Trophoblast cell (in vitro differentiated cells and primary cell): Measurements from ENCODE around the gene BPIFA2.

ENCODE experiments used
- DNase-seq, 2 donors: peaks; one replicate each; pipeline ENCODE4 v3.0.0-alpha.2; 2016
- H2AFZ ChIP-seq: 2 replicates; pipeline ENCODE4 v1.6.1; 2013; ENCODE audit warnings: low read length, moderate library complexity, mild to moderate bottlenecking; ENCODE audit not compliant: insufficient read depth, poor library complexity
- H2AK5ac ChIP-seq: 2 replicates; pipeline ENCODE4 v1.6.1; 2013; ENCODE audit warnings: mild to moderate bottlenecking, low read length
- H2BK120ac ChIP-seq: 2 replicates; pipeline ENCODE4 v1.6.1; 2013; ENCODE audit warnings: low read length, mild to moderate bottlenecking, moderate library complexity; ENCODE audit not compliant: insufficient read depth, poor library complexity
- H2BK12ac ChIP-seq: 2 replicates; pipeline ENCODE4 v1.6.1; 2013; ENCODE audit warnings: mild to moderate bottlenecking, low read length, moderate library complexity
- H2BK5ac ChIP-seq: 2 replicates; pipeline ENCODE4 v1.6.1; 2013; ENCODE audit warnings: low read length, low read depth, moderate library complexity, mild to moderate bottlenecking; ENCODE audit not compliant: poor library complexity
- H3K14ac ChIP-seq: 2 replicates; pipeline ENCODE4 v1.6.1; 2013; ENCODE audit warnings: mild to moderate bottlenecking, low read length
- H3K18ac ChIP-seq: 2 replicates; pipeline ENCODE4 v1.6.1; 2013; ENCODE audit warnings: mild to moderate bottlenecking, low read length
- H3K23ac ChIP-seq: 2 replicates; pipeline ENCODE4 v1.6.1; 2013; ENCODE audit warnings: low read length
- H3K27ac ChIP-seq: 2 replicates; pipeline ENCODE4 v1.5.1; 2013; ENCODE audit warnings: low read depth, mild to moderate bottlenecking, inconsistent platforms, low read length, moderate library complexity
- H3K27me3 ChIP-seq: 2 replicates; pipeline ENCODE4 v1.6.1; 2013; ENCODE audit warnings: inconsistent platforms, mild to moderate bottlenecking, low read length, moderate library complexity; ENCODE audit not compliant: insufficient read depth
- H3K36me3 ChIP-seq, 2 experiments: 1 replicate in 1 of 2; 2 replicates in 1 of 2; pipeline ENCODE4 v1.6.1; 2013; ENCODE audit warnings: low read length in 2 of 2, mild to moderate bottlenecking in 2 of 2, moderate library complexity in 1 of 2; ENCODE audit not compliant: insufficient read depth in 2 of 2, control insufficient read depth in 1 of 2
- H3K4ac ChIP-seq: 2 replicates; pipeline ENCODE4 v1.6.1; 2013; ENCODE audit warnings: low read depth, mild to moderate bottlenecking, low read length, moderate library complexity
- H3K4me1 ChIP-seq, 2 experiments: 1 replicate in 1 of 2; 2 replicates in 1 of 2; pipeline ENCODE4 v1.6.1; 2013; ENCODE audit warnings: low read length in 2 of 2, mild to moderate bottlenecking in 2 of 2, moderate library complexity in 1 of 2; ENCODE audit not compliant: insufficient read depth in 2 of 2, control insufficient read depth in 1 of 2
- H3K4me2 ChIP-seq: 2 replicates; pipeline ENCODE4 v1.6.1; 2013; ENCODE audit warnings: inconsistent platforms, mild to moderate bottlenecking, low read length, moderate library complexity
- H3K4me3 ChIP-seq: 2 replicates; pipeline ENCODE4 v1.5.1; 2013; ENCODE audit warnings: mild to moderate bottlenecking, low read depth, low read length, inconsistent platforms
- H3K79me1 ChIP-seq: one replicate; pipeline ENCODE4 v1.6.1; 2013; ENCODE audit warnings: low read length
- H3K79me2 ChIP-seq: 2 replicates; pipeline ENCODE4 v1.6.1; 2013; ENCODE audit warnings: low read length, mild to moderate bottlenecking; ENCODE audit not compliant: control insufficient read depth, insufficient read depth, poor library complexity
- H3K9ac ChIP-seq: 2 replicates; pipeline ENCODE4 v1.6.1; 2013; ENCODE audit warnings: mild to moderate bottlenecking, low read length
- H3K9me3 ChIP-seq: 2 replicates; pipeline ENCODE4 v1.6.1; 2013; ENCODE audit warnings: low read depth, mild to moderate bottlenecking, control low read depth, inconsistent platforms, low read length; ENCODE audit not compliant: insufficient read depth
- H4K12ac ChIP-seq: 2 replicates; pipeline ENCODE4 v1.6.1; 2013; ENCODE audit warnings: low read depth, mild to moderate bottlenecking, low read length, moderate library complexity
- H4K8ac ChIP-seq: 2 replicates; pipeline ENCODE4 v1.6.1; 2013; ENCODE audit warnings: low read depth, mild to moderate bottlenecking, low read length, moderate library complexity
- H4K91ac ChIP-seq: one replicate; pipeline ENCODE4 v1.6.1; 2013; ENCODE audit warnings: low read depth, mild to moderate bottlenecking, low read length, moderate library complexity
- WGBS: extraction: QIAGEN DNeasy Blood & Tissue Kit; methylation state at CpG from one replicate; pipeline ENCODE4 v1.1.7; 2013; ENCODE audit warnings: missing lambda C conversion rate; ENCODE audit not compliant: insufficient read length, insufficient coverage; ENCODE audit errors: extremely low coverage; 5-methylcytosine and 5-hydroxymethylcytosine counted together

Gene BPIFA2

DNA sequence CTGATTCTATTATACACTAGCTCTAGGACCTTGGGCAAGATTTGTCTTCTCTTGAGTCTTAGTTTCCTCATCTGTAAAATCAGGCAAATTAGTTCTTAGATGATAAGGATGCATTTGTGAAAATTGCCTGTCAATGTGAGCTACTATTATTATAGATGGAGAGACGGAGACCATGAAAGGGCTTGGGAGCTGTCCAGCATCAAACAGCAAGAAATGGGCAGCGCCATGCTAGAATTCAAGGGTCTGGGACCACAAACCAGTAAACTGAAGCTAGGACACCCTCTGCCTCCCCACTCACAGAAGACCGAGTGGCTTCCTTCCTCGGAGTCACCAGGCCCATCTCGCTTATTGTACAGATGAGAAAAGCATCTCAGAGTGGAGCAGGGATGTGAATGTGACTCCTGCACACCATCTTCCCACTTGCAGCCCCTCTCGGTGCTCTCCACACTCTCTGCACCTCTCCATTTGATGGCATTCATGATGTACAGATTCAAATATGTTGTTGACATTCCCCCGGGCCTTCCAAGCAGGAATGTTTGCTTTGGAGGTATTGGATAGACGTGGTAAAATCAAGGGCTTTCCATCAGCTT, 25.0 kb downstream of the BPIFA2 start:
- no peak overlapping the region for H3K27ac ChIP-seq
- no peaks in the 10 kb centered on the region for H3K4me1 ChIP-seq
- no peaks in the 10 kb centered on the region for H3K79me2 ChIP-seq
- no peaks in the 10 kb centered on the region for H3K79me1 ChIP-seq
- H3K23ac ChIP-seq = no peak overlapping the region
- DNase-seq = peak in 1 of 2 donors; percentile 18
- H3K9me3 ChIP-seq = no peaks in the 10 kb centered on the region
- no peak overlapping the region for H3K4ac ChIP-seq
- H2AFZ ChIP-seq = no peak overlapping the region
- H4K91ac ChIP-seq = no peak overlapping the region
- H3K9ac ChIP-seq = no peak overlapping the region
- H4K8ac ChIP-seq = no peak overlapping the region
- H4K12ac ChIP-seq = no peak overlapping the region
- no CpG with 5 or more reads among the region's 8 CpGs for WGBS
- H2BK5ac ChIP-seq = no peak overlapping the region
- H3K4me2 ChIP-seq = no peak overlapping the region
- H3K14ac ChIP-seq = no peak overlapping the region
- no peaks in the 10 kb centered on the region for H3K36me3 ChIP-seq
- H3K4me3 ChIP-seq = no peak overlapping the region
- H2BK120ac ChIP-seq = no peak overlapping the region
- H2BK12ac ChIP-seq = no peak overlapping the region
- H3K27me3 ChIP-seq = no peaks in the 10 kb centered on the region
- no peak overlapping the region for H3K18ac ChIP-seq
- H2AK5ac ChIP-seq = no peak overlapping the region

DNA sequence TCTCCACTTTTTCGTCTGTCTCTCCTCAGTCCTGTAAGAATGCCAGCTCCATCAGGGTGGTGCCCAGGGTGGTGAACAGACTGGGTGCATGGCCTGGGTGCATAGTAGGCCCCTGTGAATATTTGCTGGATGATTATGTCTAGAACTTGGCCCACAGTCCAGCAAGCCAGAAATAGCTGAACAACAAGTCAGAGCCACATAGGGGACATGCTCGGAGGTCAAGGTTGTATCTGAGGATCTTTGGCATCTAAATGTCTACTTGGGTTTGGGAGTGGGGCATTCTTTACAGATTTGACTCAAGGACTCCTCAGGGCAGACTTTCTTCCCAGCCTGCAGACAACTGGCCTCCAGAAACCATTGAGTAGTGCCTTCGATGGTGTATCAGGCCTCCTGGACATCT, 31.1 kb downstream of the BPIFA2 start:
- Histone ChIP-seq H3K4ac (no peak overlapping the region), H3K27ac (no peak overlapping the region), H3K4me1 (no peaks in the 10 kb centered on the region), H3K36me3 (no peaks in the 10 kb centered on the region), H4K8ac (no peak overlapping the region), H3K14ac (no peak overlapping the region), H3K18ac (no peak overlapping the region), H4K12ac (no peak overlapping the region), H3K9me3 (no peaks in the 10 kb centered on the region), H3K23ac (no peak overlapping the region), H3K4me3 (no peak overlapping the region), H4K91ac (no peak overlapping the region), H2AFZ (no peak overlapping the region), H3K79me2 (no peaks in the 10 kb centered on the region), H2BK120ac (no peak overlapping the region), H2BK5ac (no peak overlapping the region), H2BK12ac (no peak overlapping the region), H3K4me2 (no peak overlapping the region), H2AK5ac (no peak overlapping the region), H3K79me1 (no peaks in the 10 kb centered on the region), H3K9ac (no peak overlapping the region), H3K27me3 (no peaks in the 10 kb centered on the region)
- no CpG with 5 or more reads among the region's 3 CpGs for whole genome bisulfite sequencing
- DNase-seq = peak; percentile 87 to 93

DNA sequence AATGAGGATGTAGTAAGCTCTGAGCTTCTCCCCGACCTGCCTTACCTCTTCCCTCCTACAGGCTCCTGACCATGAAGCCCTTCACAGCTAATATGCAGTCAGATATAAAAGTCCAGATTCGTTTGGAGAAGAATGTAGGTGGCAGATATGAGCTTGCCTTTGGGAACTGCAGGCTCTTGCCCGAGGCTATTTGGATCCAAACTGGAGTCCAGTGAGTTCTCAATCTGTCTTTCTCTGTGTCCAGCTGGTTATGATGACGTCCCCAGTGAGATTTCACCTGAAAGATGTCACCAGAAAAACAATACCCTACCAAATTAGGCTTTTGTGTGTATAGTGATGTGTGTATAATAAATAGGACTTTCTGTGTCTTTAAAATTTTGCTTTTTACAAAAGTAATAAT, 34.5 kb downstream of the BPIFA2 start:
- WGBS = no CpG with 5 or more reads among the region's 4 CpGs
- H2BK120ac ChIP-seq = no peak overlapping the region

DNA sequence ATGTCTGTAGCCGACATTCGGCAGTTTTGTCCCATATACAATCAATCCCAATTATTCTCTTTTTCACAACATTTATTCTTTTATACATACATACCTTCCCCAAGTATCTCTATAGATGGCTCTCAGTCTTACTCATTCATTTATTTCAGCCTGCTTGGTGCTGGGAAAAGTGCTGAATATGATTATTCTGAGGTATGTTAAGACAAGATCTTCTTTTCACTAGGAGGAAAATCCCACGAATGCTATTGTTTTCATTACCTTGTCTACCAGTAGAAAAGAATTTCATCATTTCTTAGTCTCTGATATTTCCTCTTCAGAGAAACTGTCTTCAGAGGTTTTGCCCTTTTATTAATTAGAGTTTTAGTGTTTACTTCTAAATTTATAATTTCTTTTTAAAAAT, 35.5 kb downstream of the BPIFA2 start:
- Histone ChIP-seq H3K14ac (no peak overlapping the region), H3K4me2 (no peak overlapping the region), H2BK120ac (no peak overlapping the region), H2BK5ac (no peak overlapping the region), H3K27ac (no peak overlapping the region), H3K9ac (no peak overlapping the region), H3K27me3 (no peaks in the 10 kb centered on the region), H3K18ac (no peak overlapping the region), H4K91ac (no peak overlapping the region), H4K8ac (no peak overlapping the region), H3K79me2 (no peaks in the 10 kb centered on the region), H3K4me1 (no peaks in the 10 kb centered on the region), H3K4ac (no peak overlapping the region), H3K23ac (no peak overlapping the region), H3K36me3 (no peaks in the 10 kb centered on the region), H2AFZ (no peak overlapping the region), H3K9me3 (no peaks in the 10 kb centered on the region), H3K4me3 (no peak overlapping the region), H2BK12ac (no peak overlapping the region), H2AK5ac (no peak overlapping the region), H4K12ac (no peak overlapping the region), H3K79me1 (no peaks in the 10 kb centered on the region)
- 100% methylated on average over 1 of the region's 3 CpGs for WGBS
- peak; percentile 44 to 82 for DNase-seq

More for the DNA sequence above, 34.5 kb downstream of the BPIFA2 start:
- Histone ChIP-seq H3K9ac (no peak overlapping the region), H3K23ac (no peak overlapping the region), H3K4me2 (no peak overlapping the region), H4K12ac (no peak overlapping the region), H2AFZ (no peak overlapping the region), H3K27me3 (no peaks in the 10 kb centered on the region), H2BK12ac (no peak overlapping the region), H3K4me1 (no peaks in the 10 kb centered on the region), H4K8ac (no peak overlapping the region), H3K79me2 (no peaks in the 10 kb centered on the region), H3K79me1 (no peaks in the 10 kb centered on the region), H3K18ac (no peak overlapping the region), H3K27ac (no peak overlapping the region), H3K4me3 (no peak overlapping the region), H3K36me3 (no peaks in the 10 kb centered on the region), H3K4ac (no peak overlapping the region), H3K14ac (no peak overlapping the region), H4K91ac (no peak overlapping the region), H3K9me3 (no peaks in the 10 kb centered on the region), H2AK5ac (no peak overlapping the region), H2BK5ac (no peak overlapping the region)
- DNase-seq = peak; percentile 64 to 87
